Measurements from ENCODE around the gene COPG1.

- TF ChIP-seq CTCF (IDR thresholded peaks at IDR 0.05) (peak; percentile 50), EZH2 (IDR thresholded peaks at IDR 0.05; ENCODE audit: borderline replicate concordance, insufficient read depth, low read depth, low read length, poor library complexity, severe bottlenecking) (no peak)
Measured at GRCh38 chr3:129323651-129324294, 74.4 kb downstream of the COPG1 start.
